ENCODE measurements around the gene SSB. TPM values are rescaled to one million over a fixed set of nuclear protein-coding genes. Genes with fewer than 3 reads are reported as not detected.

SSB gene
- total RNA-seq, 1 donor, result 94.1 TPM

DNA sequence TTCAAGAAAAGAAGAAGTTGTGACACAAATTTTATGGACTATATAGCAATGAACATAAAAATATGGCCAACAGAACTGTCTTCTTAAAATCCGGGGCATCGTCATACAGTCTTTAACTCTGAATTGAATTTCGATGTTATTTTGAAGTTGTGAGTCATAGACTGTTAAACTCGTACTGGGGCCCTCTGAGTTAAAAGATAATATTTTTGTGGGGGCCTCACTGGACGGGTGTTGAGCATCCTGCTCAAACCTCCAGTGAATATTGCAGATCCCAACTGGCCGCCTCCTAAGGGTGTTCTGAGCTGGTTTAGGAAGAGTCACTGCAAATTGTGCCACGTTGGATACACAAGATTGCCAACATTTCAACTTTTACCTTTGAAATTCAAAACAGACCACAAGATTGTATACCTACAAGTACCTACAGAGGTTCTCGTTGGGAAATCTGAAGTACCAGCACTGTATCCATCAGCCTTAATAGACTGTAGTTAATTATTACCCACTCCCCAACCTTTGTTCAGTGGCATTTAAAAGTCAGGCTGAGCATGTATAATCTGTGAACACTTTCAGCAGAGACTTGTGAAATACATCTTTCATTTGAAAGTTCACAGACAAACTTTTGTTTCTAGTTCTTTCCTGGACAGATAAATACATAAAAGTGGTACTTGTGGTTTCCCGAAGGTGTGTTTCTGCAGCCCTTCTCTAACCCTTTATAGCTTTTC is 37.3 kb upstream of the SSB start:
- TF ChIP-seq, protein P1, sequence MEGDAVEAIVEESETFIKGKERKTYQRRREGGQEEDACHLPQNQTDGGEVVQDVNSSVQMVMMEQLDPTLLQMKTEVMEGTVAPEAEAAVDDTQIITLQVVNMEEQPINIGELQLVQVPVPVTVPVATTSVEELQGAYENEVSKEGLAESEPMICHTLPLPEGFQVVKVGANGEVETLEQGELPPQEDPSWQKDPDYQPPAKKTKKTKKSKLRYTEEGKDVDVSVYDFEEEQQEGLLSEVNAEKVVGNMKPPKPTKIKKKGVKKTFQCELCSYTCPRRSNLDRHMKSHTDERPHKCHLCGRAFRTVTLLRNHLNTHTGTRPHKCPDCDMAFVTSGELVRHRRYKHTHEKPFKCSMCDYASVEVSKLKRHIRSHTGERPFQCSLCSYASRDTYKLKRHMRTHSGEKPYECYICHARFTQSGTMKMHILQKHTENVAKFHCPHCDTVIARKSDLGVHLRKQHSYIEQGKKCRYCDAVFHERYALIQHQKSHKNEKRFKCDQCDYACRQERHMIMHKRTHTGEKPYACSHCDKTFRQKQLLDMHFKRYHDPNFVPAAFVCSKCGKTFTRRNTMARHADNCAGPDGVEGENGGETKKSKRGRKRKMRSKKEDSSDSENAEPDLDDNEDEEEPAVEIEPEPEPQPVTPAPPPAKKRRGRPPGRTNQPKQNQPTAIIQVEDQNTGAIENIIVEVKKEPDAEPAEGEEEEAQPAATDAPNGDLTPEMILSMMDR (IDR thresholded peaks at IDR 0.05; ENCODE audit: extremely low read depth, low read depth, low read length), result no peak
- peaks cover 2% of the 10 kb centered on the region for H3K9me3 ChIP-seq (ENCODE audit: low read depth, low read length)
- no peak overlapping the region for H3K4me3 ChIP-seq (ENCODE audit: insufficient read depth, low read length)
- H3K27me3 ChIP-seq (ENCODE audit: insufficient read depth, low read length), result no peaks in the 10 kb centered on the region
- H2AFZ ChIP-seq (ENCODE audit: low read length), result no peak overlapping the region
- no peak for DNase-seq (ENCODE audit: insufficient read length, low spot score, missing footprints)
- no peak overlapping the region for H3K4me2 ChIP-seq (ENCODE audit: insufficient read depth, low read length)
- H3K27ac ChIP-seq (ENCODE audit: low read depth, low read length), result no peak overlapping the region
- H3K79me2 ChIP-seq (ENCODE audit: insufficient read depth, low read length), result no peaks in the 10 kb centered on the region
- no peaks in the 10 kb centered on the region for H4K20me1 ChIP-seq (ENCODE audit: insufficient read depth, low read length)
- H3K4me1 ChIP-seq (ENCODE audit: insufficient read depth, low read length), result no peaks in the 10 kb centered on the region
- no peaks in the 10 kb centered on the region for H3K36me3 ChIP-seq (ENCODE audit: insufficient read depth, low read length)

DNA sequence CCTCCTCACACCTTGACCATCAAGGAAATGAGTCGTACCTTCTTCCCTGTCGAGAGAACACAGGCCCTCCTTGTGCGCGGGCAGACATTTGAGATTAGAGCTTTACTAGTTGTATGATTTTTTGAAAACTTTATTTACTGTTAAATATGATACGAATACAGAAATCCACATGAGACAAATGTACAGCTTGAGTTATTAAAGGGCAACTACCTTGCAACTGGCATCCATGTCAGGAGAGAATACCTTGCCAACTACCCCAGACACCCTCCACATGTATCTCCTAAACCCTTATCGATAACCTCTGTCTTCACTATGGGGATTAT is 36.7 kb upstream of the SSB start:
- Histone ChIP-seq H3K9me3 (ENCODE audit: low read depth, low read length) (peaks cover 2% of the 10 kb centered on the region), H2AFZ (ENCODE audit: low read length) (no peak overlapping the region), H3K36me3 (ENCODE audit: insufficient read depth, low read length) (no peaks in the 10 kb centered on the region), H3K27ac (ENCODE audit: low read depth, low read length) (no peak overlapping the region), H3K79me2 (ENCODE audit: insufficient read depth, low read length) (no peaks in the 10 kb centered on the region), H3K27me3 (ENCODE audit: insufficient read depth, low read length) (no peaks in the 10 kb centered on the region), H3K4me3 (ENCODE audit: insufficient read depth, low read length) (no peak overlapping the region), H4K20me1 (ENCODE audit: insufficient read depth, low read length) (no peaks in the 10 kb centered on the region), H3K4me2 (ENCODE audit: insufficient read depth, low read length) (no peak overlapping the region), H3K4me1 (ENCODE audit: insufficient read depth, low read length) (no peaks in the 10 kb centered on the region)
- TF ChIP-seq, protein P1 (IDR thresholded peaks at IDR 0.05; ENCODE audit: extremely low read depth, low read depth, low read length), result no peak
- DNase-seq (ENCODE audit: insufficient read length, low spot score, missing footprints), result no peak

DNA sequence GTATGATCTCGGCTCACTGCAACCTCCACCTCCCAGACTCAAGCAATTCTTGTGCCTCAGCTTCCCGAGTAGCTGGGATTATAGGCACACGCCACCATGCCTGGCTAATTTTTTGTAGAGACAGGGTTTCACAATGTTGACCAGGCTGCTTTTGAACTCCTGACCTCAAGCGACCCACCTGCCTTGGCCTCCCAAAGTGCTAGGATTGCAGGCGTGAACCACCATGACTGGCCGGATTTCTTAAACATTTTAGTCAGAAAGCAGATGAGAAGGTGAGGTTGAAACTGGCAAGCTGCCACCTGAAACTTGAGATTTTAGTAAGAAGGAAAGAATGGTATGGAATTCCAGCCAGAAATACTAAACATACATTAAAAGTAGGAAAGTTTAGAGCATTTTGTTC is 33.1 kb upstream of the SSB start:
- Histone ChIP-seq H3K4me1 (ENCODE audit: insufficient read depth, low read length) (no peaks in the 10 kb centered on the region), H3K36me3 (ENCODE audit: insufficient read depth, low read length) (no peaks in the 10 kb centered on the region), H3K9me3 (ENCODE audit: low read depth, low read length) (peaks cover 2% of the 10 kb centered on the region), H2AFZ (ENCODE audit: low read length) (no peak overlapping the region), H3K27ac (ENCODE audit: low read depth, low read length) (no peak overlapping the region), H3K4me2 (ENCODE audit: insufficient read depth, low read length) (no peak overlapping the region), H3K4me3 (ENCODE audit: insufficient read depth, low read length) (no peak overlapping the region), H3K27me3 (ENCODE audit: insufficient read depth, low read length) (peaks cover 24% of the 10 kb centered on the region), H4K20me1 (ENCODE audit: insufficient read depth, low read length) (no peaks in the 10 kb centered on the region), H3K79me2 (ENCODE audit: insufficient read depth, low read length) (no peaks in the 10 kb centered on the region)
- no peak for DNase-seq (ENCODE audit: insufficient read length, low spot score, missing footprints)
- TF ChIP-seq, protein P1 (IDR thresholded peaks at IDR 0.05; ENCODE audit: extremely low read depth, low read depth, low read length), result no peak

DNA sequence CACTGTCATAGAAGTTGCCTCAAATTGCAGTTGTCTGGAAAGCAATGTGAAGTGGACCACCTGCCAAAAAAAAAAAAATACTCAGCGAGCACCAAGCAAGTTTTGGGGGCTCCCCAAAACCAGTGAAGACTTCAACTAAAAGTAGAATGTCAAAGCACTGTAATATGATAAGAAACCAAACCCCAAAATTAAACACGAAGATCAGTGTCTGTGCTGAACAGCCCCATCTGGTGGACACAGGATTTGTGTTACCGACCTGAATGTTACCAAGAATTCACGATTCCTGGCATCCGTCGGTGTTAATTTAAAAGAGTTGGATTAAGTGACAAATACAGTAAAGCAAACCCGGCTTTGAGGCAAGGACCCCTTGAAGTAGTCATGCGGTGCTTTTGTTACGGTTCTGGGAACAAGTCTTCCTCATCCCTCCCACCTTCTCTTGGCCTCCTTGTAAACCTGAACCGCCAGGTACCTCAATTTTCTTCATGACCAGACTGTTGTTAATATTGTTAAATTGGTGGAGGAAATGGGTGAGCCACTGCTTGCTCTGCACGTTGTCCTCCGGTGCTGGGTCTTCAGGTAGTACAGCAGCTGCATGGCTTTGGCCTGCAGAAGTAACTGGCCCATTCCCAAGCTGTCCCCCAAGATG is 31.3 kb upstream of the SSB start:
- Histone ChIP-seq H3K9me3 (ENCODE audit: low read depth, low read length) (peaks cover under 1% of the 10 kb centered on the region), H3K4me3 (ENCODE audit: insufficient read depth, low read length) (no peak overlapping the region), H3K79me2 (ENCODE audit: insufficient read depth, low read length) (no peaks in the 10 kb centered on the region), H3K27ac (ENCODE audit: low read depth, low read length) (no peak overlapping the region), H3K4me2 (ENCODE audit: insufficient read depth, low read length) (peak overlapping the region; percentile 36), H4K20me1 (ENCODE audit: insufficient read depth, low read length) (no peaks in the 10 kb centered on the region), H3K27me3 (ENCODE audit: insufficient read depth, low read length) (peaks cover 28% of the 10 kb centered on the region), H3K36me3 (ENCODE audit: insufficient read depth, low read length) (no peaks in the 10 kb centered on the region), H3K4me1 (ENCODE audit: insufficient read depth, low read length) (no peaks in the 10 kb centered on the region), H2AFZ (ENCODE audit: low read length) (no peak overlapping the region)
- TF ChIP-seq, protein P1 (IDR thresholded peaks at IDR 0.05; ENCODE audit: extremely low read depth, low read depth, low read length), result peak; percentile 79
- DNase-seq (ENCODE audit: insufficient read length, low spot score, missing footprints), result peak; percentile 78

Measured in osteoblast (primary cell).